Fibroblast of peridontal ligament (primary cell): ENCODE measurements around the gene MEGF8.
"Not testable (repeated sequence)": the region's sequence is repeated elsewhere in the genome, so short reads cannot be mapped to it uniquely, and the experiment has no call there.

Experiments used
- DNase-seq: peaks from one replicate; pipeline ENCODE4 v3.0.0-alpha.2; 2010; ENCODE audit errors: extremely low read depth

The MEGF8 gene

DNA sequence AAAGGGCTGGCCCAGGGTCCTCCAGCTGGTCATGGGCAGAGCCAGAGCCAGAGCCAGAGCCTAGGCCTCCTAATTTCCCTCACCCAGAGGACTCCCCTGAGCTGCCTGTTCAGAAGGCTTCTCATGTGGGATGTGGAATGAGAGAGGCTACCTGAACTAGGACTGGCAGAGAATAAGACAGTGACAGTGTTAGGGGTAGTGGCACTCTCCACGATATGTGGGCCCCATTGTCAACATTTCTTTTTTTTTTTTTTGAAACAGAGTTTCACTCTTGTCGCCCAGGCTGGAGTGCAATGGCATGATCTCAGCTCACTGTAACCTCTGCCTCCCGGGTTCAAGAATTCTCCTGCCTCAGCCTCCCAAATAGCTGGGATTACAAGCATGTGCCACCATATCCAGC, 5.9 kb downstream of the MEGF8 start:
- not testable (repeated sequence) for DNase-seq

DNA sequence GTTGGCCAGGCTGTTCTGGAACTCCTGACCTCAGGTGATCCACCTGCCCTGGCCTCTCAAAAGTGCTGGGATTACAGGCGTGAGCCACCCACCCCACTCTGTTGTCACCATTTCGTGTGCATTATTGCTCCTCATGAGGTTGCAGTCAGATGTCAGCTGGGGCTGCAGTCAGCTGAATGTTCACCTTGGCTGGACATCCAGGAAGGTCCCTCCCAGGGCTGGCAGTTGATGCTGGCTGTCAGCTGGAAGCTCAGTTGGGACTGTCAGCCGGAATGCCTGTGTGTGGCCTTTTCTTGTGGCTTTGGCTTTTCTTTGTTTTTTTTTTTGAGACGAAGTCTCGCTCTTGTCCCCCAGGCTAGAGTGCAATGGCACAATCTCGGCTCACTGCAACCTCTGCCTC, 6.6 kb downstream of the MEGF8 start:
- no peak for DNase-seq

DNA sequence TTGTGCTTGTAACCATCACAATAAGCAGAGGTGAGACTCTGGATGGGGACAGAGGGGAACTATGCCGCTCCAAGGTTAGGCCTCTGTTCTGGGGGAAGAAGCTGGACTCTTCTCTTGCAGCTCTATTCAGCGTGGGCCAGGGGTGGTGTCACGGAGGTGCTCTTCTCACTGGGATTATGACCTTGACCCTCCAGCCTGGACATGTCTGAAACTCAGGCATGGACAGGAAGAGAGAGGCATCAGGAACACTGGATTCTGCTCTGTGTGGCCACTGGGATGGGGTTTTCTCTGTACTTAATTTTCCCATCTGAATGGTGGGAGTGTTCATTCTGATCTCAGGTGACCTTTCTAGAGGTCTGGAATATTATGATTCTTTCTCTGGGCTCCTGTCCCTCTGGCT, 7.6 kb downstream of the MEGF8 start:
- no peak for DNase-seq

DNA sequence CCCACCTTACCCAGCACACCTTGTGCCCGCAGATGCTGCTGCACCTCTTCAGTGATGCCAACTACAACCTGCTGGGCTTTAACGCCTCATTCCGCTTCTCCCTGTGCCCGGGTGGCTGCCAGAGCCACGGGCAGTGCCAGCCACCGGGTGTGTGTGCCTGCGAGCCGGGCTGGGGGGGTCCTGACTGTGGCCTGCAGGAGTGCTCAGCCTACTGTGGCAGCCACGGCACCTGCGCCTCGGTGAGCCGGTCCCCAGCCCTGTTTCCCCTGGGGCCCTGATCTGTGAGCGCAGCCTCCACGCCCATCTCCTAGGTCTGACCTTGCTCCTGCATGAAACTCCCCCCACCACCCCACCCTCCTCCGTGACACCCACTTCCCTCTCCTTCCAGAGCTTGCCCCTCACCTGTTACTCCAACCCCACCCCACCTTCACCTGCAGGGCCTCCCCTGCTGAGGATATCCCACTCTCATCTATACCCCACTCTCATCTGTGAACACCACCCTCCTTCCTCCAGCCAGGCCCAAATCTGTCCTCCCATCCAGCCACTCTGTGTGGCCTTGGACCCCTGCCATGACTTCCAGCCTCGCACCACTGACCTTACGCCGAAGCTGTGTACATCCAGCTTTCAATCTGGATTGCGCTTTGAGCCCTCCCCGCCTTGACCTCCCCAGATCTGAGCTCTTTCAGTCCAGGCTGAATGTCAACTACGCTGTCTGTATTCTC, 8.7 kb downstream of the MEGF8 start:
- no peak for DNase-seq

DNA sequence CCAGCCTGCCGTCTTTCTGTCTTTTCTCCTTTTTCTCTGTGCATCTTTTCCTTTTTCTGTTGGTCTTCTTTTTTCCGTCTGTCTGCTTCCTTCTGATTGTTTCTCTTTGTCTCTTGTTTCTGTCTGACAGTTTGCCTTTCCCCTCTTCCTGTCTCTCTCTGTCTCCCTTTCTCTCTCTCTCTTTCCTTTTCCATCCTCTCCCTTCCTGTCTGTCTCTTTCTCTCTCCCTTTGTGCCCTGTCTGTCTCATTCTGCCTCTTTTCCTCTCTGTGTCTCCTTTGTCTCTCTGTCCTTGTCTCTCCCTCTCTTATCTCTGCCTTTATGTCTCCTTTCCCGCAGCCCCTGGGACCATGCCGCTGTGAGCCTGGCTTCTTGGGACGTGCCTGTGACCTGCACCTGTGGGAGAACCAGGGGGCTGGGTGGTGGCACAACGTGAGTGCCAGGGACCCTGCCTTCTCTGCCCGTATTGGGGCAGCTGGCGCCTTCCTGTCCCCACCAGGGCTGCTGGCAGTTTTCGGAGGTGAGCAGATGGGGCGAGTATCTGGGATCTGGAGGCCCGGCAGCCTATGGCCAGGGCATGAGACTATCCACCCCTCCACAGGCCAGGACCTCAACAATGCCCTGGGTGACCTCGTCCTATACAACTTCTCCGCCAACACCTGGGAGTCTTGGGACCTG, 9.4 kb downstream of the MEGF8 start:
- no peak for DNase-seq

DNA sequence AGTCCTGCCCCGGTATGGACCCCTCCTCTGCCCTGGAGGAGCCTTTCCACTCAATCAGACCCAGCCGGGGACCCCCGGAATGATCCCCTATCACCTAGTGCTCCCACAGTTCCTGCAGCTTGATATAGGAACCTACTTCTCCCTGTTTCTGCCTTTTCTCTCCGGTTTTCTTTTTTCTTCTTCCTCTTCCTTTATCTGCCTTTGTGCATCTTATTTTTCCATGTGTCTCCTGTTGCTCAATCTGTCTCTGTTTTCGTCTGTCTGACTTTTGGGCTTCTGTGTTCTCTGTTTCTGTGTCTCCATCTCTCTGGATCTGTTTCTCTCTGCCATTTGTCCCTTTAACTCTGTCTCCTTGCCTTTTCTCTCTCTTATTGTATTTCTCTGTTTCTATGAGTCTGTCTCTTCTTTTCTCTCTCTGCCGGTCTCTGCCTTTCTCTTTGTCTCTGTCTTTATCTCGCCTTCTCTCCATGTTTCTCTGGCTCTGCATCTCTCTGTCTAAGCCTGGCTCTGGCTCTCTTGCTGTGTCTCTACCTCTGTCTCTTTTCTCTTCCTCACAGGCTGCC, 10.0 kb downstream of the MEGF8 start:
- DNase-seq, result no peak

DNA sequence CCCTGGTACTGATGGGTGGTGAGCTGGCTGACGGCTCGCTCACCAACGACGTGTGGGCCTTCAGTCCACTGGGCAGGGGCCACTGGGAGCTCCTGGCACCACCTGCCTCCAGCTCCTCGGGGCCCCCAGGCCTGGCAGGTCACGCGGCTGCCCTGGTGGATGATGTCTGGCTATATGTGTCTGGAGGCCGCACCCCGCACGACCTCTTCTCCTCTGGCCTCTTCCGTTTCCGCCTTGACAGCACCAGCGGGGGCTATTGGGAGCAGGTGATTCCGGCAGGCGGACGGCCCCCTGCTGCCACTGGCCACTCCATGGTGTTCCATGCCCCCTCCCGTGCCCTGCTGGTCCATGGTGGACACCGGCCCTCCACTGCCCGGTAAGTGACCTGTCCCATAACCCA, 10.5 kb downstream of the MEGF8 start:
- no peak for DNase-seq

DNA sequence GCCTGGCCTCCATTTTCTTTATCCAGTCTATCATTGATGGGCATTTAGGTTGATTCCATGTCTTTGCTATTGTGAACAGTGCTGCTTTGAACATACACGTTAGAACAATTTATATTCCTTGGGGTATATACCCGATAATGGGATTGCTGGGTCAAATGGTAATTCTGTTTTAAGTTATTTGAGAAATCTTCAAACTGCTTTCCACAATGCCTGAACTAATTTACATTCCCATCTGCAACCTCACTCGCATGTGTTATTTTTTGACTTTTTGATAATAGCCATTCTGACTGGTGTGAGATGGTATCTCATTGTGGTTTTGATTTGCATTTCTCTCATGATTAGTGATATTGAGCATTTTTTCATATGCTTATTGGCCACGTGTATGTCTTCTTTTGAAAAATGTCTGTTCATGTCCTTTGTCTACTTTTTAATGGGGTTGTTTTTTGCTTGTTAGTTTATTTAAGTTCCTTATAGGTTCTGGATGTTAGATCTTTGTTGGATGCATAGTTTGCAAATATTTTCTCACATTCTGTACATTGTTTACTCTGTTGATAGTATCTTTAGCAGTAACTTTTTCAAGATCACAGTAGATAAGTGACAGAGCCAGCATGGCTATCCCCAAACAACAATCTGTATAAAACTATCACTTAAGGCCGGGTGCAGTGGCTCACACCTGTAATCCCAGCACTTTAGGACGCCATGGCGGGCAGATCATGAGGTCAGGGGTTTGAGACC, 13.9 kb downstream of the MEGF8 start:
- not testable (repeated sequence) for DNase-seq

DNA sequence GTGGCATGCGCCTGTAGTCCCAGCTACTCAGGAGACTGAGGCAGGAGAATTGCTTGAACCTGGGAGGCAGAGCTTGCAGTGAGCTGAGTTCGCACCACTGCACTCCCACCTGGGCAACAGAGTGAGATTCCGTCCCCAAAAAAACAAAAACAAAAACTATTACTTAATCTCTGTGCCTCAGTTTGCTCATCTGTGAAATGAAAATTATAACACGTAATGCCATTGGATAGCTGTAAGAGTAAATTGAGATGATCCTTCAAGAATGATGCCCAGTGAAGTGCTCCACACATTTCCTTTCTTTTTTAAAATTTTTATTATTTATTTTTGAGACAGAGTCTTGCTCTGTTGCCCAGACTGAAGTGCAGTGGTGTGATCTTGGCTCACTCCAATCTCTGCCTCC, 14.5 kb downstream of the MEGF8 start:
- DNase-seq, result not testable (repeated sequence)

DNA sequence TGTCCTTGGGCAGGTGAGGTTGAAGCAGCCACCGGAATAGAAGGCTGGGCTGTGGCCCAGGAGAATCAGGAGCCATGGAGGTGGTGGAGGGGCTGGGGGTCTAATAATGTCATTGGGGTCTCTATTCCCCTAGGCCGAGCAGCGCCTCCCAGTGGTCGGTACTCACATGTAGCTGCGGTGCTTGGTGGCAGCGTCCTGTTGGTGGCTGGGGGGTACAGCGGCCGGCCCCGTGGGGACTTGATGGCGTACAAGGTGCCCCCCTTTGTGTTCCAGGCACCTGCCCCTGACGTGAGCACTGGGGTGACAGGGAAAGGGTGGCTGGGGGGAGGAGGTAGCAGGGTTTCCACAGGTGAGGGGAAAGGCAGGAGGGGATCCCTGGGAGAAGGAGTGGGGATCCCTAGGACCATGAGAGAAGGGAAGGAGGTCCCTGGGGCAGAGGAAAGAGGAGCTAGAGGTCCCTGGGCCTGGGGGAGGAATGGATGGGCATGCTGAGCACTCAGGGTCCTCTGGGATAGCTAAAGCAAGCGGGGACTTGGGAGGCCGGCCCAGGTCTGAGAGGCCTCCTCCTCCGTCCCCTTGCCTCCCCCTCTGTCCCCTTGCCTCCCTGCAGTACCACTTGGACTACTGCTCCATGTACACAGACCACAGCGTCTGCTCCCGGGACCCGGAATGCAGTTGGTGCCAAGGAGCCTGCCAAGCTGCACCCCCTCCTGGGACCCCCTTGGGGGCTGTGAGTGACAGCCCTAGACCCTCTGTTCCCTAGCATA, 18.1 kb downstream of the MEGF8 start:
- DNase-seq, result no peak

DNA sequence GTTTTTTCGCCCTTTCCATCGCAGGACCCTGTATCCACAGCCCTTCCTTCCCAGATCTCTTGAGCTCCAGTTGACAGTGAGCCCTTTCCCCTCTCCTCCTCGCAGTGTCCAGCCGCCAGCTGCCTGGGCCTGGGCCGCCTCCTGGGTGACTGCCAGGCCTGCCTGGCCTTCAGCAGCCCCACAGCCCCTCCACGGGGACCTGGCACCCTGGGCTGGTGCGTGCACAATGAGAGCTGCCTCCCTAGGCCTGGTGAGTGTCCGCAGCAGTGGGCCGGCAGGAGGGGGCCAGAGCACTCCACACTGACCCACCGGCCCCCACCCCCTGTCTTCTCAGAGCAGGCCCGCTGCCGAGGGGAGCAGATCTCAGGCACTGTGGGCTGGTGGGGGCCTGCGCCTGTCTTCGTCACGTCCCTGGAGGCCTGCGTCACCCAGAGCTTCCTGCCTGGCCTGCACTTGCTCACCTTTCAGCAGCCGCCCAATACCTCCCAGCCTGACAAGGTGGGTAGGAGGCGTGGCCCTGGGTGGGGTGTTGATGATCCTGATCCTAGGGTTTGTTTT, 19.0 kb downstream of the MEGF8 start:
- no peak for DNase-seq

DNA sequence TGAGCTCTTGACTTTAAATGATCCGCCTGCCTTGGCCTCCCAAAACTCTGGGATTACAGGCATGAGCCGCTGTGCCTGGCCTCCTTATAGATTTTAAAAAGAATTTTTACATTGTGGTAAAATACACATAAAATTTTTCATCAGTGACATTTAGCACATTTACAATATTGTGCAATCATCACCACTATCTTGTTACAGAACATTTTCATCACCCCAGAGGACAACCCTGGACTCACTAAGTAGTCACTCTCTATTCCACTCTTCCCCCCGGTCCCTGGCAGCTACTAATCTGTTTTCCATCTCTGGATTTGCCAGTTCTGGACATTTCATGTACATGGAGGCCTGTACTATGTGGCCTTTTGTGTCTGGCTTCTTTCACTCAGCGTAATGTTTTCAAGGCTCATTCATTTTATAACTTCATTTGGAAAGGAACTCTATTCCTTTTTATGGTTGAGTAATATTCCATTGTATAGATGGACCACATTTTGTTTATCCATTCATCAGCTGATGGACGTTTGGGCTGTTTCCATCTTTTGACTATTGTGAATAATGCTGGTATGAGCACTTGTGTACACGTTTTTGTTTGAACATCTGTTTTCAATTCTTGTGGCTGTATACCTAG, 19.9 kb downstream of the MEGF8 start:
- peak; percentile 54 for DNase-seq

DNA sequence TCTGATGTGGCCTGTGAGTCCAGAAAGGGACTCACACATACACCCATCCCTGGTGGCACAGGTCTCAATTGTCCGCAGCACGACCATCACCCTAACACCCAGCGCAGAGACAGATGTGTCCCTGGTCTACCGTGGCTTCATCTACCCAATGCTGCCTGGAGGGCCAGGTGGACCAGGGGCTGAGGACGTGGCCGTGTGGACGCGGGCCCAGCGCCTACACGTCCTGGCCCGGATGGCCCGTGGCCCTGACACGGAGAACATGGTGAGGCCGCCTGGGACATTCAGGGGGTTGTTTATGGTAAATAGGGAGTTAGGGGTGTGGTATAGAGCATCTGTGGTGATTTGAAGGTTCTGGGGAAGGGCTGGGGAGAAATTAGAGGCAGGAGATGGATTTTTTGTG, 22.8 kb downstream of the MEGF8 start:
- no peak for DNase-seq

DNA sequence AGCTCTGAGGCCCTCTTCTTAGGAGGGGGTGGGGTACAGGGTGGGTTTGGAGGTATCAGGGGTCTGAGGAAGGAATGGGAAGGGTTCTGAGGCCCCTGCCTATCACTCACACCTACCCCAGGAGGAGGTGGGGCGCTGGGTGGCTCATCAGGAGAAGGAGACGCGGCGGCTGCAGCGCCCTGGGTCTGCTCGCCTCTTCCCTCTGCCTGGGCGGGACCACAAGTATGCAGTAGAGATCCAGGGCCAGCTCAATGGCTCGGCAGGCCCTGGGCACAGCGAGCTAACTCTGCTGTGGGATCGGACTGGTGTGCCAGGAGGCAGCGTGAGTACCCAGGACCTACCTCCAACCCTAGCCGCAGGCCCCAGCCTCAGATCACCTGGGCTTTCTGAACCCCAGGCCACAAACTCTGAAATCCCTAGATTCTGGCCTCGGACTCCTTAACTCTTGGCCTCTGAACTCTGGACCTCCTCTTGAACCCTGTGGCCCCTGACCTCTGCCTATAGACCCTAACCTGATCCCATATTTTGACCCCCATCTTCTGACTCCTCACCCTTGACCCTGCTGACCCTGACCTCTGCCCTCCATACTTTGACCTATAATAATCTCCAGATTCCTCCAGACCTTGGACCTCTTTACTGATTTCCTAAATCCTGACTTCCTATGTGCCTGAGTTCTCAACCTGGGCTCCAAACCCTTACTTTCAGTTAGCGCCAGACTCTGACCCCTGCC, 24.1 kb downstream of the MEGF8 start:
- DNase-seq, result no peak

DNA sequence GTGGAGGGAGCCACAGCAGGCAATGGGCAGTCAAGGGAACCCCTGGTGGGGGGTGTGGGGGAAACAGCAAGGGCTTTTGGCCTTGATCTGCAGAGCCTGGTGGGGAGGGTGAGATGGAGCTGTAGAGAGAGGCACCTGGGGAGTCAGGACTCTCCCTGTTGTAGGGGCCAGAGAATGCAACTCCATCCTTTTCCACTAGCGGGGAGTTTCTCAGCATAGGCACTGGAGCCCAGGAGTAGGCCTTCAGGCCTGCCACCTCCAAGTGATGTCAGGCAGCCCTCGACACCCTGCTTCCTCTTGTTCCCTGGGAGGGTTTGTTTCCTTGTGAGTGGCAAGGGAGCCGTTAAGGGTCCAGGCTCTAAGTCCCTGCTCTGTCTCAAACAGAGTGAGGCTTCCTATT, 25.0 kb downstream of the MEGF8 start:
- no peak for DNase-seq

DNA sequence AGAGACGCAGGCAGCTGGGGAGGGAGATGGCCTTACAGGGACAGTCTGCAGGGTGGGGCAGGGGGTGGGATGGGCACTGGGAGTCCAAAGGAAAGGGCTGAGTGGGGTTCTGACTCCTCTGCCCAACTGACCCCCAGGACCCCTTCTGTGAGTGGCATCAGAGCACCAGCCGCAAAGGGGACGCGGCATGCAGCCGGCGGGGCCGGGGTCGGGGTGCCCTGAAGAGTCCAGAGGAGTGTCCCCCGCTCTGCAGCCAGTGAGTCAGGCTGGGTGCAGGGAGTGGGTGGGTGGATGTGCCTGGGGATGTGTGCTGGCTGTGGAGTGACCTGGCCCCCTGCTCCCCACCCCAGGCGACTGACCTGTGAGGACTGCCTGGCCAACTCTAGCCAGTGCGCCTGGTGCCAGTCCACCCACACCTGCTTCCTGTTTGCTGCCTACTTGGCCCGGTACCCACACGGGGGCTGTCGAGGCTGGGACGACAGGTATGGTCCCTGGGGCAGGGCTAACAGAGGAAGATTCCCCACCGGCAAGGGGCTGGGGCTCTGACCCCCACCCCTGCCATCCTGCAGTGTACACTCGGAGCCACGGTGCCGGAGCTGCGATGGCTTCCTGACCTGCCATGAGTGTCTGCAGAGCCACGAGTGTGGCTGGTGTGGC, 25.8 kb downstream of the MEGF8 start:
- no peak for DNase-seq

DNA sequence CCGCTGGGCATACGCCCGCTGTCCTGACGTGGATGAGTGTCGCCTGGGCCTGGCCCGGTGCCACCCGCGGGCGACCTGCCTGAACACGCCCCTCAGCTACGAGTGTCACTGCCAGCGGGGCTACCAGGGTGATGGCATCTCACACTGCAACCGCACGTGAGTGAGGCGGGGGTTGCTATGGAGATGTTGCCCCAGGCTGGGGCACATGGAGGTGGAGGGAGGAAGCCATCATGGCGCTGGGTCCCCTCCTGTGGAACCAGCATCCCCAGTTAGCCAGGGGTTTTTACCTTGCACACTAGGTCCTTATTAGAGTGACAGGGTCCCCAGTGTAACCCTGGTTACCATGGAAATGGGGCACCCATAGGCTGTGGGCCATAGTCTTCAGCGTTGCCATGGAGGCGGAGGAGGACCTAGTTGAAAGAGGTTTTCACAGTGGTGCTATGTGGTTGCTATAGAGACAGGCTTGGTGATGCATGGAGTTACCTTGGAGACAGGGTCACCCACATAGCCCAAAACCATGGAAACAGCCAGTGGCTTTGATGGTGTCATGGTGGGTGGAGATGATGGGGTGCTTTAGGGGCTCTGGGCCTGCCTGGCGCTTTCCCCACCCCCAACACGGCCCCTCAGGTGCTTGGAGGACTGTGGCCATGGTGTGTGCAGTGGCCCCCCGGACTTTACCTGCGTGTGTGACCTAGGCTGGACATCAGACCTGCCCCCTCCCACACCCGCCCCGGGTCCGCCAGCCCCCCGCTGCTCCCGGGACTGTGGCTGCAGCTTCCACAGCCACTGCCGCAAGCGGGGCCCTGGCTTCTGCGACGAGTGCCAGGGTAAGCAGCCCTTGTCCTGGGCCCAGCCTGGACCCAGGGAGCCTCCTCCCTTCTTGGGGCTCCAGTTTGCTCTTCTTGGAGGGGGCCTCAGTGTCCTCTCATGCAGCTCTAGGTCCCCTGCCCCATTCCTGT, 27.1 kb downstream of the MEGF8 start:
- no peak for DNase-seq

DNA sequence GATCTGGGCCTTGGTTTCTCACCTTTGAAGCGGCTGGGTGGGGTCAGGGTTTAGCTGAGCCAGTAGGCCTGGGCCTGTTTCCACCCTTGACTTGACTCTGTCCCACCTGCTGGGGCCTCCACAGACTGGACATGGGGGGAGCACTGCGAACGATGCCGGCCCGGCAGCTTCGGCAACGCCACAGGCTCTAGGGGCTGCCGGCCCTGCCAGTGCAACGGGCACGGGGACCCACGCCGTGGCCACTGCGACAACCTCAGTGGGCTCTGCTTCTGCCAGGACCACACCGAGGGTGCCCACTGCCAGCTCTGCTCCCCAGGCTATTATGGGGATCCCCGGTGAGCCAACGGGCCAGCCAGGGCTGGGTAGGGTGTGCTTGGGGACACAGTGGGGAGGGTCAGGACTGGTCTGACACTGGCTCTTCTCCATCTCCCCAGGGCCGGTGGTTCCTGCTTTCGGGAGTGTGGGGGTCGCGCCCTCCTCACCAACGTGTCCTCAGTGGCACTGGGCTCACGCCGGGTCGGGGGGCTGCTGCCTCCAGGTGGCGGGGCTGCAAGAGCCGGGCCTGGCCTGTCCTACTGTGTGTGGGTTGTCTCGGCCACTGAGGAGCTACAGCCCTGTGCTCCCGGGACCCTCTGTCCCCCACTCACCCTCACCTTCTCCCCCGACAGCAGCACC, 28.0 kb downstream of the MEGF8 start:
- DNase-seq, result no peak
